ENCODE data around the gene JMJD4. TPM values are rescaled to one million over a fixed set of nuclear protein-coding genes. Genes with fewer than 3 reads are reported as not detected.

Gene JMJD4
- polyA plus RNA-seq, 1 experiment: 20.5 TPM

- H3K4me3 ChIP-seq (ENCODE audit: low read depth, low read length): no peak overlapping the region
- no peaks in the 10 kb centered on the region for H3K27me3 ChIP-seq (ENCODE audit: control insufficient read depth, insufficient read depth, low read length)
- TF ChIP-seq CTCF (IDR thresholded peaks at IDR 0.05; ENCODE audit: insufficient read depth, low read depth, low read length): no peak
- ChIA-PET CTCF (interaction anchor here (1.0 to 3.0 kb wide), 4 partner anchors 8 to 171 kb away, joined by 3 to 13 read pairs (median 4); no protein-coding TSS in a partner anchor), POLR2A (no interaction called here)
- peaks cover 10% of the 10 kb centered on the region for H3K36me3 ChIP-seq (ENCODE audit: control insufficient read depth, insufficient read depth, low read length)
- no peak for DNase-seq (ENCODE audit: low read depth)
Measured at GRCh38 chr1:227776331-227776771, 41.2 kb upstream of the JMJD4 start.

- TF ChIP-seq CTCF (IDR thresholded peaks at IDR 0.05; ENCODE audit: insufficient read depth, low read depth, low read length): no peak
- no peak for DNase-seq (ENCODE audit: low read depth)
- ChIA-PET CTCF (interaction anchor here (1.0 to 4.0 kb wide), 5 partner anchors 8 to 171 kb away, joined by 3 to 20 read pairs (median 5); no protein-coding TSS in a partner anchor), POLR2A (no interaction called here)
- Histone ChIP-seq H3K4me3 (ENCODE audit: low read depth, low read length) (no peak overlapping the region), H3K27me3 (ENCODE audit: control insufficient read depth, insufficient read depth, low read length) (no peaks in the 10 kb centered on the region), H3K36me3 (ENCODE audit: control insufficient read depth, insufficient read depth, low read length) (peaks cover 10% of the 10 kb centered on the region)
Measured at GRCh38 chr1:227775841-227776240, 40.7 kb upstream of the JMJD4 start.

- H3K27me3 ChIP-seq (ENCODE audit: control insufficient read depth, insufficient read depth, low read length): no peaks in the 10 kb centered on the region
- POLR2A ChIA-PET: no interaction called here
- DNase-seq (ENCODE audit: low read depth): no peak
- H3K4me3 ChIP-seq (ENCODE audit: low read depth, low read length): no peak overlapping the region
- CTCF ChIA-PET: interaction anchor here (1.5 to 4.0 kb wide), 3 partner anchors 9 to 172 kb away, joined by 5 to 20 read pairs (median 13); no protein-coding TSS in a partner anchor
- peaks cover 12% of the 10 kb centered on the region for H3K36me3 ChIP-seq (ENCODE audit: control insufficient read depth, insufficient read depth, low read length)
- no peak for TF ChIP-seq CTCF (IDR thresholded peaks at IDR 0.05; ENCODE audit: insufficient read depth, low read depth, low read length)
Measured at GRCh38 chr1:227774821-227775661, 39.9 kb upstream of the JMJD4 start.

- no peak for DNase-seq (ENCODE audit: low read depth)
- Histone ChIP-seq H3K36me3 (ENCODE audit: control insufficient read depth, insufficient read depth, low read length) (peaks cover 12% of the 10 kb centered on the region), H3K27me3 (ENCODE audit: control insufficient read depth, insufficient read depth, low read length) (no peaks in the 10 kb centered on the region), H3K4me3 (ENCODE audit: low read depth, low read length) (no peak overlapping the region)
- POLR2A ChIA-PET: no interaction called here
- no peak for TF ChIP-seq CTCF (IDR thresholded peaks at IDR 0.05; ENCODE audit: insufficient read depth, low read depth, low read length)
- CTCF ChIA-PET: interaction anchor here (1.0 to 4.0 kb wide), 3 partner anchors 9 to 172 kb away, joined by 3 to 20 read pairs (median 13); no protein-coding TSS in a partner anchor
Measured at GRCh38 chr1:227774051-227774731, 39.1 kb upstream of the JMJD4 start.

- DNase-seq (ENCODE audit: low read depth): no peak
- POLR2A ChIA-PET: no interaction called here
Measured at GRCh38 chr1:227773558-227773957, 38.5 kb upstream of the JMJD4 start.

More at GRCh38 chr1:227773558-227773957, 38.5 kb upstream of the JMJD4 start:
- no peak for TF ChIP-seq CTCF (IDR thresholded peaks at IDR 0.05; ENCODE audit: insufficient read depth, low read depth, low read length)
- CTCF ChIA-PET: interaction anchor here (1.0 to 4.0 kb wide), 2 partner anchors 11 to 172 kb away, joined by 3 to 20 read pairs; no protein-coding TSS in a partner anchor
- H3K27me3 ChIP-seq (ENCODE audit: control insufficient read depth, insufficient read depth, low read length): no peaks in the 10 kb centered on the region
- peaks cover 12% of the 10 kb centered on the region for H3K36me3 ChIP-seq (ENCODE audit: control insufficient read depth, insufficient read depth, low read length)
- H3K4me3 ChIP-seq (ENCODE audit: low read depth, low read length): no peak overlapping the region

Measured in BJ (cell line).